ENCODE data around the gene IL1RL2.

DNA sequence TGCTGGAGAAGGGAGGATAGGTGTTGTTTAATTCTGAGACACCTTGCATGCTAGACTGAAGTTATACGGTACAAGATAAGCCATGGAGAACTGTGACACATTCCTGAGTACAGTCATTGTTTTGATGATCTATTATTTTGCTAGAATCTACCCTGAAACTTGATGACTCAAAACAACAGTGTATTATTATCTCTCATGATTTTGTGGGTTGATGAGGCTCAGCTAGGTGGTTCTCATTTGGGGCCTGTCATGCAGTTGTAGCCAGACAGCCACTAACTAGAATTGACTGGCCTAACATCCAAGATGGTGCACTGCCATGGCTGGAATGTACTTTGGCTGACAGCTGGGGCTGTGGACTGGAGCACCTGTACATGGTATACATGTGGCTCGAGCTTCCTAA lies 49.7 kb upstream of the IL1RL2 start:
- no peak for TF ChIP-seq POLR2A (IDR thresholded peaks at IDR 0.05)
- TF ChIP-seq, protein P1, sequence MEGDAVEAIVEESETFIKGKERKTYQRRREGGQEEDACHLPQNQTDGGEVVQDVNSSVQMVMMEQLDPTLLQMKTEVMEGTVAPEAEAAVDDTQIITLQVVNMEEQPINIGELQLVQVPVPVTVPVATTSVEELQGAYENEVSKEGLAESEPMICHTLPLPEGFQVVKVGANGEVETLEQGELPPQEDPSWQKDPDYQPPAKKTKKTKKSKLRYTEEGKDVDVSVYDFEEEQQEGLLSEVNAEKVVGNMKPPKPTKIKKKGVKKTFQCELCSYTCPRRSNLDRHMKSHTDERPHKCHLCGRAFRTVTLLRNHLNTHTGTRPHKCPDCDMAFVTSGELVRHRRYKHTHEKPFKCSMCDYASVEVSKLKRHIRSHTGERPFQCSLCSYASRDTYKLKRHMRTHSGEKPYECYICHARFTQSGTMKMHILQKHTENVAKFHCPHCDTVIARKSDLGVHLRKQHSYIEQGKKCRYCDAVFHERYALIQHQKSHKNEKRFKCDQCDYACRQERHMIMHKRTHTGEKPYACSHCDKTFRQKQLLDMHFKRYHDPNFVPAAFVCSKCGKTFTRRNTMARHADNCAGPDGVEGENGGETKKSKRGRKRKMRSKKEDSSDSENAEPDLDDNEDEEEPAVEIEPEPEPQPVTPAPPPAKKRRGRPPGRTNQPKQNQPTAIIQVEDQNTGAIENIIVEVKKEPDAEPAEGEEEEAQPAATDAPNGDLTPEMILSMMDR (IDR thresholded peaks at IDR 0.05): no peak
